AG04450 (cell line): Measurements from ENCODE around the gene CD48. TPM values are rescaled to one million over a fixed set of nuclear protein-coding genes. Genes with fewer than 3 reads are reported as not detected.

Experiments
- CTCF ChIA-PET: fragments of 300-600, 350-600 bp; formaldehyde crosslinking; extraction: SDS; loops from one replicate; lab custom pipeline; 2022; ENCODE audit warnings: antibody characterized with exemption, inconsistent platforms; lab: Charles Lee
- POLR2A ChIA-PET: fragments of 350-600 bp; formaldehyde crosslinking; extraction: SDS; loops from one replicate; lab custom pipeline; 2021; ENCODE audit warnings: antibody characterized with exemption, inconsistent platforms; lab: Yijun Ruan, JAX
- DNase-seq: peaks from one replicate; pipeline ENCODE4 v3.0.0-alpha.2; 2011; ENCODE audit warnings: low read depth, low spot score
- H3K27ac ChIP-seq: one replicate; pipeline ENCODE4 v1.5.1; 2012; ENCODE audit warnings: low read depth, low read length, control low read depth
- H3K27me3 ChIP-seq: one replicate; pipeline ENCODE4 v1.6.0; 2012; ENCODE audit warnings: low read length; ENCODE audit not compliant: control insufficient read depth, insufficient read depth
- H3K4me3 ChIP-seq: 2 replicates; pipeline ENCODE4 v1.5.1; 2011; ENCODE audit warnings: mild to moderate bottlenecking, low read depth, low read length, control low read depth
- H3K9me3 ChIP-seq: 2 replicates; pipeline ENCODE4 v1.5.1; 2012; ENCODE audit warnings: low read length; ENCODE audit not compliant: control insufficient read depth, insufficient read depth
- polyA plus RNA-seq: library from polyadenylated mRNA; depleted of rRNA; stranded (reverse); fragments of >200 nt; gene quantifications from 2 replicates; pipeline ENCODE4 v1.2.3, GENCODE V29; 2011
- TF ChIP-seq, protein P1 (sequence below): IDR thresholded peaks from 2 replicates; pipeline ENCODE4 v1.5.1; 2011; ENCODE audit warnings: low read depth, low read length, control low read depth, inconsistent platforms

CD48 gene
- polyA plus RNA-seq, 1 experiment = not detected

DNA sequence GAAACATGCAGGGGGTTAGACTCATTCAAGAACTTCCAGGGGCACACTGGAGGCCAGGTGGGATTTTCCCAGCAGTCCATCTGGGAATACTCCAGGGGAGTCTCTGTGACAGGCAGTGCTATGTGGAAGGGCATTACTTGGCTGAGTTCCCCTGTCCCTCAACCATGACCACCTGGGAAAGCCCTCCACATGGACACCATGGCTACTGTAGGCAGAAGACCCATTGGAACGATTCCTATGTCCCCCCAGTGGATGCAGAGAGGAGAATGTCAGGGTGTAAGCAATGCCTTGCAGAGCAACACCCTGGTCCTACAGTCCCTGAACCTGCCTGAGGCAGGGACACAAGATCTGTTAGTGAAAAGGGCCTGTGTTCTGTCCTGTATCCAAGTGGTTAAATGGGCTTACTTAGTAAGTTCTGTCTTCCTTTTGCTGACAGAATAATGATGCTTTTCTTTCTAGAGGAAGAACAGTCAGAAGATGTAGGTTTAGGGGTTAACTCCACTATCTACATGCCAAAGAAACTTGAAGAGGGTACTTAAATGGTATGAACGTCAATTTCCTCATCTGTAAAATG is 78.2 kb downstream of the CD48 start:
- TF ChIP-seq, protein P1, sequence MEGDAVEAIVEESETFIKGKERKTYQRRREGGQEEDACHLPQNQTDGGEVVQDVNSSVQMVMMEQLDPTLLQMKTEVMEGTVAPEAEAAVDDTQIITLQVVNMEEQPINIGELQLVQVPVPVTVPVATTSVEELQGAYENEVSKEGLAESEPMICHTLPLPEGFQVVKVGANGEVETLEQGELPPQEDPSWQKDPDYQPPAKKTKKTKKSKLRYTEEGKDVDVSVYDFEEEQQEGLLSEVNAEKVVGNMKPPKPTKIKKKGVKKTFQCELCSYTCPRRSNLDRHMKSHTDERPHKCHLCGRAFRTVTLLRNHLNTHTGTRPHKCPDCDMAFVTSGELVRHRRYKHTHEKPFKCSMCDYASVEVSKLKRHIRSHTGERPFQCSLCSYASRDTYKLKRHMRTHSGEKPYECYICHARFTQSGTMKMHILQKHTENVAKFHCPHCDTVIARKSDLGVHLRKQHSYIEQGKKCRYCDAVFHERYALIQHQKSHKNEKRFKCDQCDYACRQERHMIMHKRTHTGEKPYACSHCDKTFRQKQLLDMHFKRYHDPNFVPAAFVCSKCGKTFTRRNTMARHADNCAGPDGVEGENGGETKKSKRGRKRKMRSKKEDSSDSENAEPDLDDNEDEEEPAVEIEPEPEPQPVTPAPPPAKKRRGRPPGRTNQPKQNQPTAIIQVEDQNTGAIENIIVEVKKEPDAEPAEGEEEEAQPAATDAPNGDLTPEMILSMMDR = no peak
- no peak overlapping the region for H3K27ac ChIP-seq
- no peak for DNase-seq
- POLR2A ChIA-PET = no interaction called here
- no peaks in the 10 kb centered on the region for H3K27me3 ChIP-seq
- no peak overlapping the region for H3K4me3 ChIP-seq
- CTCF ChIA-PET = no interaction called here
- H3K9me3 ChIP-seq = no peaks in the 10 kb centered on the region

DNA sequence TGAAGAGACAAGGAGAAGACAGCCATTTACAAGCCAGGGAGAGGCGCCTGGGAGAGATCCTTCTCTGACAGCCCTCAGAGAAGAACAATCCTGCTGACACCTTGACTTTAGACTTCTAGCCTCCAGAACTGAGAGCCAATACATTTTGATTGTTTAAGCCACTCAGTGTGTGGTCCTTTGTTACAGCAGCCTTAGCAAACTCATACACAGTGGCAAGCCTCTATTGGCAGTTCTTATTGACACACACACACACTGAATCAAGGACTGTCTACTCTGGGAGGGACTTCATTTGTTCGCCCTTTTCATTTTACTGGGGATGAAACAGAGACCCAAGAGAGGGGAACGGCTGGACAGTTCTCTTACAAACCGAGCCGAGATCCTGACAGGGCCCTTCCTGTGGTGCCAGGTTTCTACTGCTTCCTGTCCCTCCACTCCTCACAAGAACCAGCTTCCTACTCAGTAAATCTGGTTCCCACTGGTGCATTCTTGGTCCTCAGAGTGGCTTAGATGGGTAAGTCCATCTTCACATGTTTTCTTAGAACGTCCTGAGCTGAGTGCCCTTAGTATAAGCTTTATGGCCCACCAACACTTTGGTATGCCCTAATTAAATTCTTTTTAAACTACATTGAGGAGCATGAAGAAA is 79.5 kb downstream of the CD48 start:
- Histone ChIP-seq H3K9me3 (no peaks in the 10 kb centered on the region), H3K4me3 (no peak overlapping the region), H3K27me3 (no peaks in the 10 kb centered on the region), H3K27ac (no peak overlapping the region)
- CTCF ChIA-PET = no interaction called here
- POLR2A ChIA-PET = no interaction called here
- TF ChIP-seq, protein P1 = no peak
- DNase-seq = no peak

DNA sequence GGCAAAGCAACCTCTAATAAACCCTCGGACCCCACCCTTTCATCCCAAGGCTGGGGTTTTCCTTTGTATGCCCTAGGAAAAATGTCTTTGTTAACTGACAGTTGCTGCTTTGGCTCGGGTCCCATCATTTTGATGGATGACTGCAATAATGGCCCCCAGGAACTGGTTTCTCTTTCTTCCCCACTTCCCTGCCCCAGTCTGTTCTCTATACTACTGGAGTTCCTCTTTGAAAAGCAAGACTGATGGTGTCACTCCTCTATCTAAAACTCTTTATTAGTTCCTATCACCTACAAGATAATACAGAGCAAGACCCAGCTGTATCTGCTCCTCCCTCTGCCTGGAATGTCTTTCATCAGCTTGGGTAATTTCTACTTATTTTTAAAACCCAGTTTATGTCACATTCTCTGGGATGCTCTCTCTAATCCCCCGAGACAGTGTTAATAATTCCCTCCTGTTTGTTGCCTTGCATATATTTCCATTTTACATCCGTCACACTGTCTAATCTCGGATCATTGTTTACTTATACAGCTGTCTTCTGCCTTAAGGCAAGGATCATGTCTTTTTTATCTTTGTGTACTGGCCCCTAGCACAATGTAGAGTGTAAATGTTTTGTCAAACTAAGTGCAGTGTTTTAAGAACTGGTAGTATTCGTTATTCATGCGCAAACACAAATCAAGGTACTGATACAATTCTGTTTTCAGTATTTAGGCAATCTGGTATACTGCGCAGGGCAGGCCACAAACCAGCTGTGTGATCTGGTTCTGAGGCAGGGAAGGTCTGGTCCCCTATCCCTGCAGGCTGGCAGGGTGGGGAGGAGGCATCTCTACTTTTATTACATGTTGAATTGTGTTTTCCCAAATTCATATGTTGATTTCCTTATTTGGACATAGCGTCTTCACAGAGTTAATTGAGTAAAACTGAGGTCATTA is 80.8 kb downstream of the CD48 start:
- H3K27me3 ChIP-seq = no peaks in the 10 kb centered on the region
- no peak for DNase-seq
- no peak overlapping the region for H3K27ac ChIP-seq
- CTCF ChIA-PET = no interaction called here
- no peaks in the 10 kb centered on the region for H3K9me3 ChIP-seq
- POLR2A ChIA-PET = no interaction called here
- TF ChIP-seq, protein P1 = no peak
- no peak overlapping the region for H3K4me3 ChIP-seq

DNA sequence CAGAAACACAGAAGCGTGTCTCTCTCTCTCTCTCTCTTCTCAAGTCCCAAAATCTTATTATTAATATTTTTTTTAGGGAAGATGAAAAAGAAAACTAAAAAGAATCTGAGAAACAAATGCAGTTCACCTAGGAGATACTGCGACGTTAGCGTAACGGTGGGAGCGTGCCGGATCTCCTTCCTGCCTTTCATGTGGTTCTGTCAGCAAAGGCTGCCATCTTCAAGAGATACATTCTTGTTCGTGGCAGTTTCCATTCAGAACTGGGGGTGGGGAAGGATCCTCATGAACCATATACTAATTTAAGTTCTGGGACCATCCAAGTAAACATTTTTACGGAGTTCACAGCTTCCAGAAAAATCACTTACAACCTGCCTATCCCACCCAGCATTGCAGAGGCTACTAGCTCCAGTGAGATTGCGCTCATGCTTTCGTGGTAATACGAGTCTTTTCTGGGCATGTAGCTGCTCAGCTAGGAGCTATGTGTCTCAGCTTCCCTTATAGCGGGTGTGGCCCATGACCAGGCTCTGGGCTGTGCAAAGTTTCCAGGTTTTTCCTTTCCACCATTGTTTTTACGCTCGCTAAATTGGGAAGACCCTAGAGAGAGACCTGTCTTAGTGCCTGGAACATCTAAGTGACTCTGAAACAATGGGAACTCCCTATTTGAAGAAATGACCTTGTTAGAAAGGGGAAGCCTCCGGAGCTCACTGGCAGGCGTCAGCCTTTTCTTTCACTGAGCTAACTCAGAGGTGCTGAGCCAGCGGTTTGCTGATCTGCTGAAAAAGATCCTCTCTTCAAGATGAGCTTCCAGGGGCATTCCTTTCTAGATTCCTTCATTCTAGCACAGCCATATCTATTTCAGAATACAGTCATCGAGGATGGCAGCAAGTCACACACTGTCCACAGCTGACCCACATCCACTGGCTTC is 82.1 kb downstream of the CD48 start:
- Histone ChIP-seq H3K4me3 (no peak overlapping the region), H3K9me3 (no peaks in the 10 kb centered on the region), H3K27ac (no peak overlapping the region), H3K27me3 (no peaks in the 10 kb centered on the region)
- ChIA-PET POLR2A (no interaction called here), CTCF (no interaction called here)
- TF ChIP-seq, protein P1 = no peak
- no peak for DNase-seq
